Activated T-cell treated with anti-CD3 and anti-CD28 coated beads, Interleukin-2, amount 50 U/mL, for 24 hours (primary cell): ENCODE measurements around the gene KCNA1.

Experiments
- DNase-seq: peaks from one replicate; pipeline ENCODE4 v3.0.0-alpha.2; 2020
- H3K27ac Mint-ChIP-seq: 2 replicates; pipeline ENCODE4 v1.8.0; 2020; ENCODE audit warnings: mild to moderate bottlenecking, mixed read lengths
- H3K27me3 Mint-ChIP-seq: 2 replicates; pipeline ENCODE4 v1.8.0; 2020; ENCODE audit warnings: mixed read lengths
- H3K36me3 Mint-ChIP-seq: 2 replicates; pipeline ENCODE4 v1.8.0; 2020; ENCODE audit warnings: low read depth, mixed read lengths
- H3K4me1 Mint-ChIP-seq: 2 replicates; pipeline ENCODE4 v1.8.0; 2020; ENCODE audit warnings: low read depth, mixed read lengths
- H3K4me3 Mint-ChIP-seq: 2 replicates; pipeline ENCODE4 v1.8.0; 2020; ENCODE audit warnings: mild to moderate bottlenecking, moderate library complexity, mixed read lengths
- H3K9me3 Mint-ChIP-seq: 2 replicates; pipeline ENCODE4 v1.8.0; 2020; ENCODE audit warnings: mixed read lengths

The KCNA1 gene

DNA sequence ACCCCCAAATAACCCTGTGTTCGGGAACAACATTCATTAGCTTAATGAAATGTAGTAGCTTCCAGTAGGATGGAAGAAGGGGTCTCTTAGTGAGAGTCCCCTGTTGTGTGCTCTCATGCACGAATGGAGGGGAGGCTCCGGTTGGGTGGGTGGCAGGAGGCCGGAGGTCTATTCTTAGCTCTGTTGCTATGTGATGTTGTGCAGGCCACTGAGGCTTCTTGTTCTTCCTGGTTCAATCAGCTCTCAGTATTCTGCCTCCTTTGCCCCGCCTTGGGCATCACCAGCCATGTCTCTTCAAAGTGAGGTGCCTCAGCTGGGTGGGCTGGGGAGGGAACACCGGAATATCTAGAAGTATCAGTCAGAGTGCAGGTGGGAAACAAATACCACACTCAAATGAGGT, 50.8 kb downstream of the KCNA1 start:
- Mint-ChIP-seq H3K4me1 (no peaks in the 10 kb centered on the region), H3K27me3 (peaks cover 48% of the 10 kb centered on the region), H3K27ac (no peak overlapping the region), H3K4me3 (no peak overlapping the region), H3K36me3 (no peaks in the 10 kb centered on the region), H3K9me3 (no peaks in the 10 kb centered on the region)
- no peak for DNase-seq

DNA sequence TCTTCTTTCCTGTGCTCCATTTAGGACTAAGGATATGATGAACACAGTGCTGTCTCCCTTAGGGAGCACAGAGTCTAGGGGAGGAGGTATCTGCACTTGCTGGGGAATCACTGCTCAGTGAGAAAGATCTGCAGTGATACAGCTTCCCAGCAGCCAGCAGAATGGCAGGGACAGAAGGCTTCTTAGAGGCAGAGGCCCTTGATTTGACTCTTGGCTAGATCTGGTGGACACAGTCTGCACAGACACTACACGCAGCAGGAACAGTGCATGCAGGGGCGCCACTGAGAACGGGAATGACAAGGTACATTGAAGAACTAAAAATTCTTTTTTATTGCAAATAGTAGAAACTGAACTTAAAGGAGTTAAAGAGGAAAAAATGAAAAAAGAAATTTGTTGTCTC, 51.6 kb downstream of the KCNA1 start:
- no peaks in the 10 kb centered on the region for H3K9me3 Mint-ChIP-seq
- H3K27ac Mint-ChIP-seq, result no peak overlapping the region
- H3K27me3 Mint-ChIP-seq, result peaks cover 43% of the 10 kb centered on the region
- no peak for DNase-seq
- H3K4me1 Mint-ChIP-seq, result no peaks in the 10 kb centered on the region
- no peak overlapping the region for H3K4me3 Mint-ChIP-seq
- H3K36me3 Mint-ChIP-seq, result no peaks in the 10 kb centered on the region

DNA sequence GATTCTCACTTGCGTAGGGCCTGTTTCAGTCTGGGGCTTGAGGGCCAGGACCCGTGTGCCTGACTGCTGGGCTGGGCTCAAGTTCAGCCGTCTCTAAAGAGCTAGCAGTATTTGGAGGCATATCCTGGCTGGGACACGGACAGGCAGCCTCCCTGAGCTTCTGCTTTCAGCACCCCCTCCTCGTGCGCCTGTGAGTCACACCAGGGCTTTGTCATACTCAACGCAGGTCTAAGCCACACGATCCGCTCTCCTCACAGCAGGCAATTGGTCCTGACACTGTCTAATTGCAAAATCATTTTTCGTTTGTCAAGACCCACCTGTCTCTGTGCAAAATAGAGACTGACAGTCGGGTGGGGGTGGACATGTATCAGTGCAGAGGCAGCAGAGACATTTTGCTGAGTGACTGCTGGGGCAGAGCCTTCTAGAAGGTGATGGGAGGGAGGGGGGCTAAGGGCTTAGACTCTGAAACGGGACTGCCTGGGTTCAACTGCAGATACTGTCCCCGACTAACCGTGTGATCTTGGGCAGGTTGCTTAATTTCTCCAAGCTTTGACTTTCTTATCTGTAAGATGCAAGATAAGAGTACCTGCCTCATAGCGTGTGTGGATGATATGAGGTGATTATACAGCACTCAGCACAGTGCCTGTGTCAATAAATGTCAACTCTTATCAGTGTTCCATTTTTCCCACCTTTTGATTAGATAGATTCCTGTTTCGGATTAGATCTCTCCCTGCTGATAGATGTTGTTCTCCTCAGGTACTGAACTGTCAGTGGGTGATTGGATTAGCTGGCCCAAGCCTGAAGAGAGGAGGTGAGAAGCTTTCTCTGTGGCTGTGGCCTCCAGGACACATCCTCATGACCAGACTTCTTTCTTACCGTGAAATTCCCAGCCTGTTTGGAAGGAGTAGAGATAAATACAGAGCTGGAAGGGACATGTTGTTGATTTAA, 53.1 kb downstream of the KCNA1 start:
- H3K4me3 Mint-ChIP-seq, result no peak overlapping the region
- peaks cover 33% of the 10 kb centered on the region for H3K27me3 Mint-ChIP-seq
- no peaks in the 10 kb centered on the region for H3K4me1 Mint-ChIP-seq
- H3K36me3 Mint-ChIP-seq, result no peaks in the 10 kb centered on the region
- no peak overlapping the region for H3K27ac Mint-ChIP-seq
- no peak for DNase-seq
- H3K9me3 Mint-ChIP-seq, result no peaks in the 10 kb centered on the region
